ENCODE measurements around the gene MAML3. TPM values are rescaled to one million over a fixed set of nuclear protein-coding genes. Genes with fewer than 3 reads are reported as not detected.

MAML3 gene
- total and polyA plus RNA-seq, 2 of the 13 experiments (the other 11 are each of a cell fraction or from before 2014, with no cell fraction given): 0.05 to 0.13 TPM

GRCh38 chr4:139861471-139861870, 292.5 kb downstream of the MAML3 start:
- ATAC-seq: peak; percentile 83
- no peaks in the 10 kb centered on the region for H3K36me3 ChIP-seq (replicated peaks in 1 of 2; ENCODE audit: control insufficient read depth in 1 of 2, insufficient read depth in 2 of 2, low read length in 2 of 2)
- H3K27me3 ChIP-seq (ENCODE audit: control insufficient read depth in 1 of 2, insufficient read depth in 2 of 2, low read length in 2 of 2): peaks cover 0 to 5% of the 10 kb centered on the region in 2 experiments; a peak in 2 of 5 replicates
- WGBS (ENCODE audit: low lambda C conversion rate): 51% methylated on average over 4 of the region's 4 CpGs
- H3K4me3 ChIP-seq (replicated peaks in 1 of 3; ENCODE audit: insufficient read depth in 1 of 3, low read depth in 2 of 3, low read length in 3 of 3): no peak overlapping the region
- H4K20me1 ChIP-seq (ENCODE audit: insufficient read depth, low read length): no peaks in the 10 kb centered on the region
- no peaks in the 10 kb centered on the region for H3K9me3 ChIP-seq (ENCODE audit: low read length)
- in situ Hi-C loops (cut with HindIII; ENCODE audit: extremely low pct_ligation_motif_present, low pct_unique_long_range_greater_than_20kb): no loop called here
- BruUV-seq (replicated peaks): no TSS peak
- ChIA-PET CTCF (ENCODE audit: low intra/inter-chr PET ratio, low total read pairs) (no interaction called here), POLR2A (interaction anchor here (0.7 to 1.3 kb wide), 2 partner anchors 27 to 167 kb away, joined by 4 read pairs; no protein-coding TSS in a partner anchor)
- H3K79me2 ChIP-seq (ENCODE audit: insufficient read depth, low read length): no peaks in the 10 kb centered on the region
- intact Hi-C loops (cut with micrococcal nuclease; ENCODE audit: unreplicated experiment): loop anchor here (1.0 to 5.0 kb wide), 2 partner anchors 19 to 49 kb away; no protein-coding TSS in a partner anchor
- H3K4me2 ChIP-seq (ENCODE audit: low read depth, low read length): no peak overlapping the region
- H3K9ac ChIP-seq (ENCODE audit: insufficient read depth, low read depth, low read length): no peak overlapping the region
- H3K27ac ChIP-seq (ENCODE audit: extremely low read length, insufficient read depth, low read length): no peak overlapping the region
- DNase-seq (ENCODE audit: low spot score): peak; percentile 44
- TF ChIP-seq CTCF (CRISPR knock-in tag; IDR thresholded peaks at IDR 0.05): peak; percentile 40; the same call in 1 of the 2 replicates
- TF ChIP-seq SMC3 (IDR thresholded peaks at IDR 0.05; ENCODE audit: low read length): peak; percentile 67; the same call in 1 of the 2 replicates
- no peak for TF ChIP-seq STAT5B (CRISPR knock-in tag; IDR thresholded peaks at IDR 0.05)
- peak; percentile 54 for TF ChIP-seq STAG1 (CRISPR knock-in tag; IDR thresholded peaks at IDR 0.05)
- peaks cover 50% of the 10 kb centered on the region for H3K4me1 ChIP-seq (ENCODE audit: insufficient read depth, low read length)
- H2AFZ ChIP-seq (ENCODE audit: low read length): no peak overlapping the region
- FAIRE-seq: no peak

GRCh38 chr4:139860435-139861024, 293.5 kb downstream of the MAML3 start:
- BruUV-seq (replicated peaks): no TSS peak
- ATAC-seq: no peak
- Histone ChIP-seq H3K4me3 (replicated peaks in 1 of 3; ENCODE audit: insufficient read depth in 1 of 3, low read depth in 2 of 3, low read length in 3 of 3) (no peak overlapping the region), H3K9ac (ENCODE audit: insufficient read depth, low read depth, low read length) (no peak overlapping the region), H3K4me2 (ENCODE audit: low read depth, low read length) (no peak overlapping the region), H4K20me1 (ENCODE audit: insufficient read depth, low read length) (no peaks in the 10 kb centered on the region), H3K27ac (ENCODE audit: extremely low read length, insufficient read depth, low read length) (no peak overlapping the region), H3K9me3 (ENCODE audit: low read length) (no peaks in the 10 kb centered on the region), H2AFZ (ENCODE audit: low read length) (no peak overlapping the region), H3K4me1 (ENCODE audit: insufficient read depth, low read length) (peaks cover 54% of the 10 kb centered on the region), H3K36me3 (replicated peaks in 1 of 2; ENCODE audit: control insufficient read depth in 1 of 2, insufficient read depth in 2 of 2, low read length in 2 of 2) (no peaks in the 10 kb centered on the region), H3K27me3 (ENCODE audit: control insufficient read depth in 1 of 2, insufficient read depth in 2 of 2, low read length in 2 of 2) (peaks cover 0 to under 1% of the 10 kb centered on the region in 2 experiments; a peak in 1 of 5 replicates), H3K79me2 (ENCODE audit: insufficient read depth, low read length) (no peaks in the 10 kb centered on the region)
- intact Hi-C loops (cut with micrococcal nuclease; ENCODE audit: unreplicated experiment): loop anchor here (1.0 to 5.0 kb wide), 2 partner anchors 18 to 48 kb away; no protein-coding TSS in a partner anchor
- ChIA-PET POLR2A (interaction anchor here (0.7 to 1.3 kb wide), 2 partner anchors 26 to 166 kb away, joined by 4 read pairs; no protein-coding TSS in a partner anchor), CTCF (ENCODE audit: low intra/inter-chr PET ratio, low total read pairs) (no interaction called here)
- WGBS (ENCODE audit: low lambda C conversion rate): 85% methylated on average over 9 of the region's 9 CpGs
- TF ChIP-seq CREB1 (IDR thresholded peaks at IDR 0.05) (peak; percentile 87), CREB1 (CRISPR knock-in tag; IDR thresholded peaks at IDR 0.05) (no peak), ZNF414 (CRISPR knock-in tag; IDR thresholded peaks at IDR 0.05) (no peak), ATF7 (IDR thresholded peaks at IDR 0.05) (peak; percentile 70), ATF7 (CRISPR knock-in tag; IDR thresholded peaks at IDR 0.05) (no peak)
- in situ Hi-C loops (cut with HindIII; ENCODE audit: extremely low pct_ligation_motif_present, low pct_unique_long_range_greater_than_20kb): no loop called here
- no peak for FAIRE-seq
- no peak for DNase-seq (ENCODE audit: low spot score)

All from HepG2 (cell line).